Measurements from ENCODE around the gene ACTA2.

Gene ACTA2

GRCh38 chr10:88901206-88901983 lies 51.2 kb downstream of the ACTA2 start:
- Histone ChIP-seq H3K9me3 (ENCODE audit: insufficient read depth, low read length) (no peaks in the 10 kb centered on the region), H3K4me3 (ENCODE audit: insufficient read depth, low read length, poor library complexity, severe bottlenecking) (no peak overlapping the region), H3K9me2 (replicated peaks; ENCODE audit: insufficient read depth, low read length) (no peaks in the 10 kb centered on the region), H3K79me2 (ENCODE audit: insufficient read depth, low read length) (0 out of 2 replicates have a peak, but pooled peaks cover 6% of the 10 kb centered on the region), H3K27me3 (ENCODE audit: low read length) (no peaks in the 10 kb centered on the region), H3K36me3 (ENCODE audit: low read length) (peaks cover 13% of the 10 kb centered on the region), H3K9ac (ENCODE audit: low read length) (no peak overlapping the region), H3K4me2 (ENCODE audit: low read depth, low read length, poor library complexity, severe bottlenecking) (peak overlapping the region; percentile 30), H2AFZ (ENCODE audit: low read depth, low read length, severe bottlenecking) (no peak overlapping the region), H3K27ac (ENCODE audit: low read depth, low read length) (peak overlapping the region; percentile 63), H3F3A (ENCODE audit: insufficient read depth) (no peaks in the 10 kb centered on the region), H4K20me1 (ENCODE audit: low read depth, low read length) (no peaks in the 10 kb centered on the region)
- TF ChIP-seq CTCF (IDR thresholded peaks at IDR 0.05; ENCODE audit: insufficient read depth, low read length, poor library complexity, severe bottlenecking) (no peak), EZH2phosphoT487 (conservative IDR thresholded peaks at IDR 0.05; ENCODE audit: low read length) (no peak)

- no peak for TF ChIP-seq CTCF (IDR thresholded peaks at IDR 0.05; ENCODE audit: insufficient read depth, low read length, poor library complexity, severe bottlenecking)
- no peak for TF ChIP-seq EZH2phosphoT487 (conservative IDR thresholded peaks at IDR 0.05; ENCODE audit: low read length)
- H3K9me3 ChIP-seq (ENCODE audit: insufficient read depth, low read length) = no peaks in the 10 kb centered on the region
- peaks cover 13% of the 10 kb centered on the region for H3K36me3 ChIP-seq (ENCODE audit: low read length)
- no peak overlapping the region for H2AFZ ChIP-seq (ENCODE audit: low read depth, low read length, severe bottlenecking)
- no peak overlapping the region for H3K27ac ChIP-seq (ENCODE audit: low read depth, low read length)
- H3K27me3 ChIP-seq (ENCODE audit: low read length) = no peaks in the 10 kb centered on the region
- no peaks in the 10 kb centered on the region for H3K9me2 ChIP-seq (replicated peaks; ENCODE audit: insufficient read depth, low read length)
- H3K9ac ChIP-seq (ENCODE audit: low read length) = no peak overlapping the region
- H3F3A ChIP-seq (ENCODE audit: insufficient read depth) = no peaks in the 10 kb centered on the region
- H4K20me1 ChIP-seq (ENCODE audit: low read depth, low read length) = no peaks in the 10 kb centered on the region
- H3K79me2 ChIP-seq (ENCODE audit: insufficient read depth, low read length) = 0 out of 2 replicates have a peak, but pooled peaks cover 6% of the 10 kb centered on the region
- H3K4me3 ChIP-seq (ENCODE audit: insufficient read depth, low read length, poor library complexity, severe bottlenecking) = no peak overlapping the region
- no peak overlapping the region for H3K4me2 ChIP-seq (ENCODE audit: low read depth, low read length, poor library complexity, severe bottlenecking)
These were observed 52.7 kb downstream of the ACTA2 start for GRCh38 chr10:88899886-88900285.

GRCh38 chr10:88898727-88899126 lies 53.8 kb downstream of the ACTA2 start:
- Histone ChIP-seq H4K20me1 (ENCODE audit: low read depth, low read length) (no peaks in the 10 kb centered on the region), H3K4me3 (ENCODE audit: insufficient read depth, low read length, poor library complexity, severe bottlenecking) (no peak overlapping the region), H3K36me3 (ENCODE audit: low read length) (peaks cover 11% of the 10 kb centered on the region), H3K9me3 (ENCODE audit: insufficient read depth, low read length) (no peaks in the 10 kb centered on the region), H3K9me2 (replicated peaks; ENCODE audit: insufficient read depth, low read length) (no peaks in the 10 kb centered on the region), H3K4me2 (ENCODE audit: low read depth, low read length, poor library complexity, severe bottlenecking) (no peak overlapping the region), H3F3A (ENCODE audit: insufficient read depth) (no peaks in the 10 kb centered on the region), H3K9ac (ENCODE audit: low read length) (no peak overlapping the region), H3K27me3 (ENCODE audit: low read length) (no peaks in the 10 kb centered on the region), H3K27ac (ENCODE audit: low read depth, low read length) (no peak overlapping the region), H2AFZ (ENCODE audit: low read depth, low read length, severe bottlenecking) (no peak overlapping the region), H3K79me2 (ENCODE audit: insufficient read depth, low read length) (0 out of 2 replicates have a peak, but pooled peaks cover 6% of the 10 kb centered on the region)
- TF ChIP-seq CTCF (IDR thresholded peaks at IDR 0.05; ENCODE audit: insufficient read depth, low read length, poor library complexity, severe bottlenecking) = no peak
- no peak for TF ChIP-seq EZH2phosphoT487 (conservative IDR thresholded peaks at IDR 0.05; ENCODE audit: low read length)
